Muscle layer of colon (tissue), 2 donors: ENCODE results near the gene PRDM1.

Experiments used
- H3K27ac ChIP-seq: one replicate; pipeline ENCODE4 v1.7.0; 2013; ENCODE audit warnings: low read depth, mild to moderate bottlenecking, low read length, moderate library complexity
- H3K27me3 ChIP-seq, 2 donors: one replicate each; pipeline ENCODE4 v1.7.0; 2013; ENCODE audit warnings: low read length in 2 of 2, mild to moderate bottlenecking in 2 of 2; ENCODE audit not compliant: insufficient read depth in 2 of 2, control insufficient read depth in 1 of 2
- H3K36me3 ChIP-seq: one replicate; pipeline ENCODE4 v1.7.0; 2013; ENCODE audit warnings: mild to moderate bottlenecking, low read length; ENCODE audit not compliant: insufficient read depth
- H3K4me1 ChIP-seq: one replicate; pipeline ENCODE4 v1.7.0; 2013; ENCODE audit warnings: mild to moderate bottlenecking, low read length; ENCODE audit not compliant: insufficient read depth
- H3K4me3 ChIP-seq, 2 donors: one replicate each; pipeline ENCODE4 v1.7.0; 2013; ENCODE audit warnings: low read length in 2 of 2, low read depth in 1 of 2, mild to moderate bottlenecking in 1 of 2, moderate library complexity in 1 of 2
- H3K9ac ChIP-seq: one replicate; pipeline ENCODE4 v1.7.0; 2013; ENCODE audit warnings: low read length
- H3K9me3 ChIP-seq: one replicate; pipeline ENCODE4 v1.7.0; 2013; ENCODE audit warnings: mild to moderate bottlenecking, low read length
- donor health status: abdominal sarcoma.
- donor health status: Adenocarcinoma of cecum.

PRDM1 gene

GRCh38 chr6:106055489-106055888, 30.6 kb upstream of the PRDM1 start:
- H3K4me3 ChIP-seq: no peak overlapping the region
- no peaks in the 10 kb centered on the region for H3K27me3 ChIP-seq
- H3K4me1 ChIP-seq: no peaks in the 10 kb centered on the region
- no peak overlapping the region for H3K27ac ChIP-seq
- H3K9me3 ChIP-seq: no peaks in the 10 kb centered on the region
- H3K9ac ChIP-seq: no peak overlapping the region
- H3K36me3 ChIP-seq: no peaks in the 10 kb centered on the region

GRCh38 chr6:106056060-106056745, 29.9 kb upstream of the PRDM1 start:
- no peaks in the 10 kb centered on the region for H3K27me3 ChIP-seq
- H3K9me3 ChIP-seq: no peaks in the 10 kb centered on the region
- H3K4me3 ChIP-seq: no peak overlapping the region
- H3K27ac ChIP-seq: no peak overlapping the region
- no peak overlapping the region for H3K9ac ChIP-seq
- no peaks in the 10 kb centered on the region for H3K36me3 ChIP-seq
- no peaks in the 10 kb centered on the region for H3K4me1 ChIP-seq

GRCh38 chr6:106056746-106057390, 29.3 kb upstream of the PRDM1 start:
- H3K27me3 ChIP-seq: no peaks in the 10 kb centered on the region
- no peaks in the 10 kb centered on the region for H3K36me3 ChIP-seq
- H3K4me1 ChIP-seq: no peaks in the 10 kb centered on the region
- no peak overlapping the region for H3K9ac ChIP-seq
- H3K27ac ChIP-seq: no peak overlapping the region
- H3K9me3 ChIP-seq: no peaks in the 10 kb centered on the region
- no peak overlapping the region for H3K4me3 ChIP-seq

GRCh38 chr6:106059331-106059730, 26.8 kb upstream of the PRDM1 start:
- Histone ChIP-seq H3K9me3 (no peaks in the 10 kb centered on the region), H3K4me3 (no peak overlapping the region), H3K27me3 (no peaks in the 10 kb centered on the region), H3K36me3 (no peaks in the 10 kb centered on the region), H3K9ac (no peak overlapping the region), H3K4me1 (no peaks in the 10 kb centered on the region), H3K27ac (no peak overlapping the region)

GRCh38 chr6:106060167-106060566, 26.0 kb upstream of the PRDM1 start:
- H3K4me1 ChIP-seq: no peaks in the 10 kb centered on the region
- H3K27me3 ChIP-seq: no peaks in the 10 kb centered on the region
- no peak overlapping the region for H3K4me3 ChIP-seq
- no peaks in the 10 kb centered on the region for H3K9me3 ChIP-seq
- no peak overlapping the region for H3K9ac ChIP-seq
- H3K27ac ChIP-seq: no peak overlapping the region
- H3K36me3 ChIP-seq: no peaks in the 10 kb centered on the region

GRCh38 chr6:106063448-106063850, 22.7 kb upstream of the PRDM1 start:
- no peak overlapping the region for H3K4me3 ChIP-seq
- H3K4me1 ChIP-seq: no peaks in the 10 kb centered on the region
- no peak overlapping the region for H3K9ac ChIP-seq
- no peaks in the 10 kb centered on the region for H3K27me3 ChIP-seq
- H3K9me3 ChIP-seq: no peaks in the 10 kb centered on the region
- no peaks in the 10 kb centered on the region for H3K36me3 ChIP-seq
- no peak overlapping the region for H3K27ac ChIP-seq

- H3K9me3 ChIP-seq: no peaks in the 10 kb centered on the region
- no peak overlapping the region for H3K4me3 ChIP-seq
- H3K9ac ChIP-seq: no peak overlapping the region
- no peak overlapping the region for H3K27ac ChIP-seq
- H3K27me3 ChIP-seq: no peaks in the 10 kb centered on the region
- no peaks in the 10 kb centered on the region for H3K36me3 ChIP-seq
- H3K4me1 ChIP-seq: no peaks in the 10 kb centered on the region
Measured at GRCh38 chr6:106064142-106064541, 22.0 kb upstream of the PRDM1 start.

GRCh38 chr6:106064756-106065155, 21.4 kb upstream of the PRDM1 start:
- Histone ChIP-seq H3K27me3 (no peaks in the 10 kb centered on the region), H3K36me3 (no peaks in the 10 kb centered on the region), H3K9ac (no peak overlapping the region), H3K4me1 (no peaks in the 10 kb centered on the region), H3K4me3 (no peak overlapping the region), H3K9me3 (no peaks in the 10 kb centered on the region), H3K27ac (no peak overlapping the region)

GRCh38 chr6:106066989-106067388, 19.1 kb upstream of the PRDM1 start:
- H3K4me1 ChIP-seq: no peaks in the 10 kb centered on the region
- H3K27me3 ChIP-seq: no peaks in the 10 kb centered on the region
- H3K27ac ChIP-seq: no peak overlapping the region
- no peak overlapping the region for H3K9ac ChIP-seq
- H3K36me3 ChIP-seq: no peaks in the 10 kb centered on the region
- H3K9me3 ChIP-seq: no peaks in the 10 kb centered on the region
- no peak overlapping the region for H3K4me3 ChIP-seq

GRCh38 chr6:106069478-106069877, 16.7 kb upstream of the PRDM1 start:
- Histone ChIP-seq H3K27me3 (no peaks in the 10 kb centered on the region), H3K9ac (no peak overlapping the region), H3K27ac (no peak overlapping the region), H3K36me3 (no peaks in the 10 kb centered on the region), H3K9me3 (no peaks in the 10 kb centered on the region), H3K4me1 (no peaks in the 10 kb centered on the region), H3K4me3 (no peak overlapping the region)

- H3K4me3 ChIP-seq: no peak overlapping the region
- H3K9ac ChIP-seq: no peak overlapping the region
- H3K4me1 ChIP-seq: no peaks in the 10 kb centered on the region
- no peaks in the 10 kb centered on the region for H3K27me3 ChIP-seq
- H3K9me3 ChIP-seq: no peaks in the 10 kb centered on the region
- H3K36me3 ChIP-seq: no peaks in the 10 kb centered on the region
- H3K27ac ChIP-seq: no peak overlapping the region
Measured at GRCh38 chr6:106070636-106071035, 15.5 kb upstream of the PRDM1 start.

- Histone ChIP-seq H3K27me3 (no peaks in the 10 kb centered on the region), H3K9ac (no peak overlapping the region)
Measured at GRCh38 chr6:106072501-106073090, 13.5 kb upstream of the PRDM1 start.

More at GRCh38 chr6:106072501-106073090, 13.5 kb upstream of the PRDM1 start:
- Histone ChIP-seq H3K9me3 (no peaks in the 10 kb centered on the region), H3K4me1 (no peaks in the 10 kb centered on the region), H3K27ac (no peak overlapping the region), H3K36me3 (no peaks in the 10 kb centered on the region), H3K4me3 (no peak overlapping the region)
